ENCODE measurements around the gene SIAH1. TPM values are rescaled to one million over a fixed set of nuclear protein-coding genes. Genes with fewer than 3 reads are reported as not detected.

The SIAH1 gene
- total and polyA plus RNA-seq, 2 donors (not counting 1 experiment from before 2014, with no cell fraction given) = 10.6 to 47.6 TPM

- Histone ChIP-seq H3K4me1 (ENCODE audit: control insufficient read depth in 2 of 2, insufficient read depth in 2 of 2, low read length in 2 of 2) (peaks cover 9 to 13% of the 10 kb centered on the region in 2 donors), H3K4me3 (ENCODE audit: control extremely low read depth in 1 of 5, extremely low read depth in 1 of 5, insufficient read depth in 1 of 5, low read depth in 2 of 5, low read length in 4 of 5) (no peak overlapping the region), H3K9me3 (ENCODE audit: control extremely low read depth in 1 of 3, control insufficient read depth in 2 of 3, insufficient read depth in 1 of 3, low read length in 2 of 3) (no peaks in the 10 kb centered on the region), H3K27me3 (replicated peaks in 1 of 4; ENCODE audit: control extremely low read depth in 1 of 4, control insufficient read depth in 3 of 4, insufficient read depth in 4 of 4, low read length in 3 of 4) (no peaks in the 10 kb centered on the region), H3K4me2 (replicated peaks; ENCODE audit: low read depth, low read length, poor library complexity, severe bottlenecking) (no peak overlapping the region), H3K9ac (ENCODE audit: low read length) (no peak overlapping the region), H3K36me3 (replicated peaks in 1 of 2; ENCODE audit: control extremely low read depth in 1 of 2, control insufficient read depth in 1 of 2, extremely low read depth in 1 of 2, insufficient read depth in 2 of 2, low read length in 1 of 2) (peaks cover 0 to 3% of the 10 kb centered on the region in 2 experiments), H3K79me2 (ENCODE audit: control insufficient read depth, insufficient read depth, low read length) (peaks cover 81% of the 10 kb centered on the region), H3K27ac (ENCODE audit: low read length in 2 of 2) (no peak overlapping the region), H4K20me1 (ENCODE audit: control insufficient read depth, insufficient read depth, low read length, poor library complexity, severe bottlenecking) (peaks cover 44% of the 10 kb centered on the region), H2AFZ (ENCODE audit: insufficient read depth, low read depth, low read length, poor library complexity, severe bottlenecking) (no peak overlapping the region)
- WGBS (ENCODE audit: insufficient coverage) = no CpG with 5 or more reads among the region's 3 CpGs
- intact Hi-C loops (cut with micrococcal nuclease) = no loop called here
- ChIA-PET POLR2A (no interaction called here), CTCF (interaction anchor here (0.7 to 2.6 kb wide), 4 partner anchors 14 to 262 kb away, joined by 3 to 8 read pairs (median 4); no protein-coding TSS in a partner anchor)
- TF ChIP-seq EZH2 (IDR thresholded peaks at IDR 0.05; ENCODE audit: borderline replicate concordance, insufficient read depth, low read depth, low read length, poor library complexity, severe bottlenecking) = no peak
- TF ChIP-seq CTCF (IDR thresholded peaks at IDR 0.05) = no peak
- H3K27ac Mint-ChIP-seq = peak overlapping the region; percentile 55
- DNase-seq (no peak), ATAC-seq (ENCODE audit: low read depth) (no peak)
- no peaks in the 10 kb centered on the region for H3K9me3 Mint-ChIP-seq (ENCODE audit: insufficient read depth)
- H3K27me3 Mint-ChIP-seq = no peaks in the 10 kb centered on the region
- H3K4me3 Mint-ChIP-seq = no peak overlapping the region
- peaks cover 48% of the 10 kb centered on the region for H3K4me1 Mint-ChIP-seq
Observed at GRCh38 chr16:48361012-48361411, 24.2 kb downstream of the SIAH1 start.

- H3K4me1 ChIP-seq (ENCODE audit: control insufficient read depth in 2 of 2, insufficient read depth in 2 of 2, low read length in 2 of 2) = peaks cover 4 to 7% of the 10 kb centered on the region in 2 donors
- H4K20me1 ChIP-seq (ENCODE audit: control insufficient read depth, insufficient read depth, low read length, poor library complexity, severe bottlenecking) = peaks cover 35% of the 10 kb centered on the region
- no peak overlapping the region for H3K4me3 Mint-ChIP-seq
- TF ChIP-seq CTCF (IDR thresholded peaks at IDR 0.05) (no peak), EZH2 (IDR thresholded peaks at IDR 0.05; ENCODE audit: borderline replicate concordance, insufficient read depth, low read depth, low read length, poor library complexity, severe bottlenecking) (no peak)
- POLR2A ChIA-PET = no interaction called here
- no peak overlapping the region for H3K27ac Mint-ChIP-seq
- H3K9me3 Mint-ChIP-seq (ENCODE audit: insufficient read depth) = no peaks in the 10 kb centered on the region
- no peaks in the 10 kb centered on the region for H3K27me3 ChIP-seq (replicated peaks in 1 of 4; ENCODE audit: control extremely low read depth in 1 of 4, control insufficient read depth in 3 of 4, insufficient read depth in 4 of 4, low read length in 3 of 4)
- CTCF ChIA-PET = interaction anchor here (1.4 to 2.6 kb wide), 3 partner anchors 72 to 263 kb away, joined by 4 to 8 read pairs (median 8); no protein-coding TSS in a partner anchor
- ATAC-seq (ENCODE audit: low read depth) (no peak), DNase-seq (no peak)
- peaks cover 70% of the 10 kb centered on the region for H3K79me2 ChIP-seq (ENCODE audit: control insufficient read depth, insufficient read depth, low read length)
- no peak overlapping the region for H3K27ac ChIP-seq (ENCODE audit: low read length in 2 of 2)
- H3K9ac ChIP-seq (ENCODE audit: low read length) = no peak overlapping the region
- no peaks in the 10 kb centered on the region for H3K9me3 ChIP-seq (ENCODE audit: control extremely low read depth in 1 of 3, control insufficient read depth in 2 of 3, insufficient read depth in 1 of 3, low read length in 2 of 3)
- H3K4me1 Mint-ChIP-seq = peaks cover 46% of the 10 kb centered on the region
- intact Hi-C loops (cut with micrococcal nuclease) = no loop called here
- H3K36me3 ChIP-seq (replicated peaks in 1 of 2; ENCODE audit: control extremely low read depth in 1 of 2, control insufficient read depth in 1 of 2, extremely low read depth in 1 of 2, insufficient read depth in 2 of 2, low read length in 1 of 2) = peaks cover 2 to 3% of the 10 kb centered on the region in 2 experiments
- no peak overlapping the region for H3K4me2 ChIP-seq (replicated peaks; ENCODE audit: low read depth, low read length, poor library complexity, severe bottlenecking)
- H3K4me3 ChIP-seq (ENCODE audit: control extremely low read depth in 1 of 5, extremely low read depth in 1 of 5, insufficient read depth in 1 of 5, low read depth in 2 of 5, low read length in 4 of 5) = no peak overlapping the region
- H3K27me3 Mint-ChIP-seq = no peaks in the 10 kb centered on the region
- H2AFZ ChIP-seq (ENCODE audit: insufficient read depth, low read depth, low read length, poor library complexity, severe bottlenecking) = no peak overlapping the region
- WGBS (ENCODE audit: insufficient coverage) = 100% methylated on average over 1 of the region's 2 CpGs
Observed at GRCh38 chr16:48359983-48360382, 25.2 kb downstream of the SIAH1 start.

Data from B cell (primary cell).